Vagina (tissue), 2 donors: ENCODE measurements around the gene KRTAP10-8.

ENCODE experiments used
- POLR2A ChIP-seq, 2 donors: fragments of 450-650 bp; IDR thresholded peaks; one replicate each; pipeline ENCODE4 v1.6.1; 2017; ENCODE audit warnings: antibody characterized with exemption in 2 of 2, mild to moderate bottlenecking in 2 of 2, moderate library complexity in 2 of 2
- POLR2AphosphoS5 ChIP-seq, 2 donors: sonication (generic); formaldehyde crosslinking; IDR thresholded peaks; one replicate each; pipeline ENCODE4 v1.9.0; 2017; ENCODE audit warnings: antibody characterized with exemption in 2 of 2, mild to moderate bottlenecking in 2 of 2, low read depth in 1 of 2; ENCODE audit not compliant: insufficient read depth in 1 of 2
- TF ChIP-seq, protein P1 (sequence below), 3 experiments: fragments of 450-650 bp in 2 of 3; fragments of 200-600 bp in 1 of 3; sonication (generic) in 1 of 3; IDR thresholded peaks; one replicate each; pipeline ENCODE4 v1.5.1; 2017 to 2019; ENCODE audit warnings: antibody characterized with exemption in 3 of 3, mild to moderate bottlenecking in 2 of 3, moderate library complexity in 2 of 3

DNA sequence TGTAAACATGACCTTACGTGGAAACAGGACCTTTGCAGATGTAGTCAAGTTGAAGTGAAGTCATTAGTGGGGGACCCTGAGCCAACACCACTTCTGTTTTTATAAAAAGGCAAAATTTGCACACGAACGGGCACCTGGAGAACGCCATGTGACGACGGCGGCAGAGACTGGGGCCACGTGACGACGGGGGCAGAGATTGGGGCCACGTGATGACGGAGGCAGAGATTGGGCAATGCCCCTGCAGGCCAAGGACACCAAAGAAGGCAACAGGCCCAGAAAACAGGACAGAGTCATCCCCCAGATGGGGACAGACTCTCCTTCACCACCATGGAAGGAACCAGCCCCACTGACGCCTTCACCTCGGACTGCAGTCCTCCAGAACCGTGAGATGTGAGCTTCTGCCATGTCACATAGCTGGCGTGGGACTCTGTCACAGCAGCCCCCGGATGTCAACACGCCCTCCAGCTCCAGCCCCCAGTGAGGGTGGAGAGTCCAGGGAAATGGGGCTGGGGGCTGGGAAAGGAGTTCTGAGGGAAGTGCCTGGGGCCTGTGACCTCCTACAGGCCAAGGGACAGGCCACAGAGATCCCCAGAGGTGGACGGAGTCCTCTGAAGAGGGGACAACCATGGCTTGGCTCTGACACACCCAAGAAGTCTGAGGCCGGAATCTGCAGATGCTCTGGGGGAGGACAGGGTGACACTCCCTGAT, 38.5 kb downstream of the KRTAP10-8 start:
- TF ChIP-seq, protein P1, sequence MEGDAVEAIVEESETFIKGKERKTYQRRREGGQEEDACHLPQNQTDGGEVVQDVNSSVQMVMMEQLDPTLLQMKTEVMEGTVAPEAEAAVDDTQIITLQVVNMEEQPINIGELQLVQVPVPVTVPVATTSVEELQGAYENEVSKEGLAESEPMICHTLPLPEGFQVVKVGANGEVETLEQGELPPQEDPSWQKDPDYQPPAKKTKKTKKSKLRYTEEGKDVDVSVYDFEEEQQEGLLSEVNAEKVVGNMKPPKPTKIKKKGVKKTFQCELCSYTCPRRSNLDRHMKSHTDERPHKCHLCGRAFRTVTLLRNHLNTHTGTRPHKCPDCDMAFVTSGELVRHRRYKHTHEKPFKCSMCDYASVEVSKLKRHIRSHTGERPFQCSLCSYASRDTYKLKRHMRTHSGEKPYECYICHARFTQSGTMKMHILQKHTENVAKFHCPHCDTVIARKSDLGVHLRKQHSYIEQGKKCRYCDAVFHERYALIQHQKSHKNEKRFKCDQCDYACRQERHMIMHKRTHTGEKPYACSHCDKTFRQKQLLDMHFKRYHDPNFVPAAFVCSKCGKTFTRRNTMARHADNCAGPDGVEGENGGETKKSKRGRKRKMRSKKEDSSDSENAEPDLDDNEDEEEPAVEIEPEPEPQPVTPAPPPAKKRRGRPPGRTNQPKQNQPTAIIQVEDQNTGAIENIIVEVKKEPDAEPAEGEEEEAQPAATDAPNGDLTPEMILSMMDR (IDR thresholded peaks at IDR 0.05): no peak
- TF ChIP-seq POLR2AphosphoS5 (IDR thresholded peaks at IDR 0.05; ENCODE audit: insufficient read depth in 1 of 2, low read depth in 1 of 2) (no peak), POLR2A (IDR thresholded peaks at IDR 0.05) (no peak)
